HG02870 (cell line): ENCODE results near the gene NMRAL1.

Source experiments
- ATAC-seq: cut with Tn5 transposase; IDR thresholded peaks from one replicate; pipeline ENCODE4 v1.9.1; 2021; ENCODE audit warnings: mild to moderate bottlenecking, moderate library complexity; ENCODE audit not compliant: unreplicated experiment

NMRAL1 gene

DNA sequence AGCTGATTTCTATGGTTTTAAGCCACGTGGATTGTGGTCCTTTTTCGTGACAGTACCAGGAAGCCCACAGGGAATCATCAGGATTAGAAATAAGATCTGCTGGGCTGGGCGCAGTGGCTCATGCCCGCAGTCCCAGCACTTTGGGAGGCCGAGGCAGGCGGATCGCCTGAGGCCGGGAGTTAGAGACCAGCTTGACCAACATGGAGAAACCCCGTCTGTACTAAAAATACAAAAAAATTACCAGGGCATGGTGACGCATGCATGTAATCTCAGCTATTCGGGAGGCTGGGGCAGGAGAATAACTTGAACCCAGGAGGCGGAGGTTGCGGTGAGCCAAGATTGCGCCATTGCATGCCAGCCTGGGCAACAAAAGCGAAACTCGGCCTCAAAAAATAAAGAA lies 6.5 kb downstream of the NMRAL1 start:
- no peak for ATAC-seq

DNA sequence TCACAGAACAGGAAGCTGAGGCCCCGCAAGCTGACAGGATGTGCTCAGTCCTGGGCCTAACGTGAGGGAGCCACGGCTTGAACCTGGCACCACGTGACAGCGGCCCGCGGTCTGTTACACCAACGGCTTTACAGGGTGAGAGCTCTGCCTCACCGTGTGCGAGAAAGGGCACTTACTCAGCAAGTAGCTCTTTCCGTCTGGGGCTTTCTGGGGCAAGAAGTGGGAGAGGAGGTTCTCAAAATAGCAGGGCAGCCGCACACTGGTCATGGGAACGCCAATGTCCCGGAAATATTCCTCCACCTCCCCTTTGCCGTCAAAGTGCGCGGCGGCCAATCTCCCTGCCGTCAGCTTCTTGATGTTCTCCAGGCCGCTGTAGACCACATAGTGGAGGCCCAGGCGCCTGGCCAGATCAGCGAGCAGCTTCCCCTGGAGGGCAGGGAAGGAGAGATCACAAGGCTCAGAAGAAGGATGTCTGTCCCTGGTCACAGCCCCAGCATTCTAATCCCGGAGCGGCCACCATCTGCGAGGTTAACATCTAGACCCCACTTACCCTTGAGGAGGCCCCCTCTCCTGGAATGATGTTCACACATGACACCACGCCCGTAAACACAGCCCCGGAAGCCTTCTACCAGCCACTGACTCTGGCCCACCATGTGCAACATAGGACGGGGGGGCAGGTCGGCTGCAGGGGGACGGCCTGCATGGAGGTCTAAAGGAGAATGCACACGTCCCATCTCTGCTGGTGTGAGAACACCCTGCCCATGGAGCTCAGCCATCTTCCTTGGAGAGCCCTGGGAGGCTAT lies 8.2 kb downstream of the NMRAL1 start:
- ATAC-seq, result no peak

DNA sequence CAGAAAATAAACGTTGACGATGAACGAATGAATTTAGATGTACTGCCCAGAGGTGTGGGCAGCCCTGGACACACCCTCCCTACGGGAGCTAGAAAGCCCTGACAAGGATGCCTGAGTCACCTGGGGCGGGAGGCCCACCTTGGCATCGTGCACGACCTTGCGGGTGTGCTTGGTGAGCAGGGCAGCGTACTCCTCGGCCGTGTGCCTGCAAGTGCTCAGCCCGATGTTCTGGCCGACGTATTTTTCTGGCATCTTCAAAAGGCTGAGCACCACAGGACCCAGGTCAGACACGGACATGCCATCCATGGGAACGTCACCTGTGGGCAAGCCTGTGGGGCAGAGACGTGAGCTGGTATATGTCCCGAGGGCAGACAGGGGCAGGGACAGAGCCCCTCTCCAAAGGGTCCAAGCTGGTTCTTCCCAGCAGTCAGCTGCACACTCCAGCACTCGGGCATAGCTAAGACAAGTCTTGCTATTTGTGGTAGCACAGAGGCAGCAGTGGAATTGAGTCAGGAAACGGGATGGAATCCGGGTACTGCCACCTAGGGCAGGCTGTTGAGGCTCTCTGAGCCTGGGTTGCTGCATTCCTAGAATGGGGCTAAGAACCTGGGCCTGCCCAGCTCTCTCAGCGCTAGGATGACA lies 10.8 kb downstream of the NMRAL1 start:
- no peak for ATAC-seq

DNA sequence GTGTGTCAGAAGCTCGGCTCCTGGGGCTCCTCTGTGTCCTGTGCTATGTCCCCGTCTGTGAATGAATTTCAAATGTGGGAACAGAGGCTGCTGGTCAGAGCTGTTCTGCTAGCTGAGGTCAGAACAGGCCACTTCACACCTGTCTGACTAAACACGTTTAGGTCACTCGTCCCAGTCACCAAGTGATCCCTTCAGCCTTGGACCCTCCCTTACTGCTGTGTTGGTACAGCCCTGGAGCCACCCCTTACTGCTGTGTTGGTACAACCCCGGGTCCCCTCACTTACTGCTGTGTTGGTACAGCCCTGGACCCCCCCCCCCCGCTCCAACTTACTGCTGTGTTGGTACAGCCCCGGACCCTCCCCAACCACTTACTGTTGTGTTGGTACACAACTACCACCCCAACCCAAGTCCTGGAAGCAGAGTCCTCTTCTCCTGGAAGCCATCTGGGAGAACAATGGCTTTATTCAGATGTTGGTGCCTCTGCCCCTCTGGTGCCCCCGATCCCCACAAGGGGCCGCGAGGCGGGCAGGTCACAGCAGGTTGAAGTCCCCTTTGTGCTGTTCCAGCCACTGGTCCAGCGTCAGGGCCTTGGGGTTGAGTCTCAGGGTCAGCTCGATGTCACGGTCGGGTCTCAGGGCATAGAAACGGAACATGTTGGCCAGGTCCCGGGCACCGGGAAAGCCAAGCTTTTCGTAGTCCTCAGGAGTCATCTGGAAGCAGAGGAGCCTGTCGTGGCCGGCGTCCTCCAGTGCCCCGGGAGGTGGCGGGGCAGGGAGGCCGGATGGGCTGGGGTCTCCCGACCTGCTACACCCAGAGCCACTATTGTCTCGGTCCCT lies 13.0 kb downstream of the NMRAL1 start:
- no peak for ATAC-seq

DNA sequence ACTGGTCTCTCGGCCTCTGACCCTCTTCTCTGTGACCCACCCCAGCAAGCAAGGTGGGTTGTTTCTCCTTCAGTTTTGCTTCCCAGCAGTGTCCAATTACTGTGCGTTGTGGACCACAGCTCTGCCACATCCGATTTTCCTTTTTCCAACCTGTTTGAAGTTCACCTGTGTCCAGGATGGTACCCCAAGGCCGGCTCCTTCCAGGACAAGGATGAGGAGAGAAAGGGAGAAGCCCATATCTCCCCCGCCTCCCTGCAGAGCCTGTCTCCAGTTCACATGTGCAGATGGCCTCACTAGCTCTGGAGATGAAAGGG lies 13.5 kb downstream of the NMRAL1 start:
- ATAC-seq, result no peak

DNA sequence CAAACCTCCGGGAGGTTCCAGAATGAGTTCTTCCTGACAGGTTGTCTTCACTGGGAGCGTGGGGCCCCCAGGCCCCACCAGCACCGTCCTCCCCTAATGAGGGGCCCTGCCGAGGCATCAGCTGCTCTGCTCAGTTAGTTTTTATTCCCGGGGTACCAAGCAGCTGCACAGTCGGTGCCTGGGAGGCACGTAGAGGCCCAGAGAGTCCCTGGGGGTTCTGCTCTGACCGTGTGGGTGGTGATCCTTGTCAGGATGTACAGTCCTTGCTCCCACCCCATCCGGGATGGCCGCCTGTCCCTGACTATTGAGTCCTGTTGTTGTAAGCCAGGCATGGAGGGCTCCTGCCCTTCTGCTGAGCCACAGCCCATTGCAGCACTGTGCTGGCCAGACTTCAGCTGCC lies 18.5 kb downstream of the NMRAL1 start:
- ATAC-seq, result no peak

DNA sequence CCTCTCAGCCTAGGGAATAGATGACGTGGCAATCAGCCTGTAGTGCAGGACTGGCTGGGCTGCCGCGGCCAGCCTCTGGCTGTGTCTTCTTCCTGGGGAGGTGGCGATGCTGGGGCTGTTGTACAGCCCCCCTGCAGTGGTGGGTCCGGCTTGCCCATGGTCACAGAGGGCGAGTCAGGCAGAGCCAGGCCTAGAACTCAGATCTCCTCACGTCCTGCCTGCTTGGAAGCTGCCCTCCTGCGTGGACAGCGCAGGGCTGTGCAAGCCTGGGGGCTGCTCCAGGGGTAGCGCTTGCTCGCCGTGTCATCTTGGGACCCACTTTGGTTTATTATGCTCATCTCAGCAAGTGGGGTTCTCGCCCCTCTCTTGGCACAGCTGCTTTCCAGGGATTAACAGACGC lies 19.3 kb downstream of the NMRAL1 start:
- ATAC-seq, result no peak

DNA sequence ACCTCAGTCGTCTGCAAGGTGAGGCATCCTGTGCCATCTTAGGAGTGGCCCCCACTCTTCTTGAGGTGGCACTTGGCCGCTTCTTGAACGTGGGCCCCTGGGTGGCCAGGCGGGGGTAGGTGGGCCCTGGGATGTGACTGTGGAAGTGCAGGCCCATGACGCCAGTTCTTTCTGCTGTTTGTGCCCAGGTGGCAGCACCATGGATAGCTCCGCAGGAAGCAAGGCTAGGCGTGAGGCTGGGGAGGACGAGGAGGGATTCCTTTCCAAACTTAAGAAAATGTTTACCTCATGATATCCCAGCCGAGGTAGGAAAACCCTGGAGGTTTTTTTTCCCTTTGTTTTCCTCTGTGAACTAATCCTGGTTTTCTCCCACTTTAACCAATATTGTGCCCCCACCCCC lies 19.8 kb downstream of the NMRAL1 start:
- no peak for ATAC-seq

DNA sequence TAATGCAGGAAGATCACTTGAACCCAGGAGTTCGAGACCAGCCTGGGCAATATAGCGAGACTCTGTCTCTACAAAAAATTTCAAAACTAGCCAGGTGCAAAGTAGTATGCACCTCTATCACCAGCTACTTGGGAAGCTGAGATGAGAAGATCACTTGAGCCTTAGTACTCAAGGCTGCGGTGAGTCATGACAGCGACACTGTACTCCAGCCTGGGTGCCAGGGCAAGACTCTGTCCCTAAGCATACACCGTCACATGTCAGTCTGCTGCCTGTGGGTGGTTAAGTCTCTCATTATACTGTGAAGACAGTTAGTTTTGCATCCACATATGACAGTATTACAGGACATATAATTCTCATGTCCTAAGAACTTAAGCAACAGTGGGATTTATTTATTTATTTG lies 21.8 kb downstream of the NMRAL1 start:
- no peak for ATAC-seq

DNA sequence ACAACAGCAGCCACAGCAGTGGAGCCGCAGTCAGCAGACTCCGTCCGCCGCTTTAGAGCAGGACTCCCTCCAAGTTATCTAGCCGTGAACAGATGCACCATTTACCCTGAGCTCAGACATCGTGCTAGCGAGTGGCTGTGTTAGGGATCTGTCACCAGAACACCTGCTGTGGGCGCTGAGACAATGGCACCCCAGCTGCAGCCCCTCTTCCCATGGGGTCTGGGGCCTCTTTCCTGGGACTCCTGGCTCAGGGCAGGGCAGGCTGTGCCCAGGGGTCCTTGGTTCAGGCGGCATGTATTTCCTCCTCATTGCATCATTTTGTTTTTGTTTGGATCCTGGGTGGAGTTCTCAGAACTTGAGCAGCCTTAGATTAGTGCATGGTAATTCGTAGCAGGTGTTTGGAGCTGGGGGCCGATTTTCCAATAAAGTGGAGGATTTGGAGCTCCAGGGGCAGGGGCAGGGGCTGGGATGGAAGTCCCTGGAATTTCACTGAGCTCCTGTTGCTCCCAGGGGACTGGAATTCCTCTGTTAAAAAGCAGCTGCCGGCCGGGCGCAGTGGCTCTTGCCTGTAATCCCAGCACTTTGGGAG lies 23.4 kb downstream of the NMRAL1 start:
- no peak for ATAC-seq

DNA sequence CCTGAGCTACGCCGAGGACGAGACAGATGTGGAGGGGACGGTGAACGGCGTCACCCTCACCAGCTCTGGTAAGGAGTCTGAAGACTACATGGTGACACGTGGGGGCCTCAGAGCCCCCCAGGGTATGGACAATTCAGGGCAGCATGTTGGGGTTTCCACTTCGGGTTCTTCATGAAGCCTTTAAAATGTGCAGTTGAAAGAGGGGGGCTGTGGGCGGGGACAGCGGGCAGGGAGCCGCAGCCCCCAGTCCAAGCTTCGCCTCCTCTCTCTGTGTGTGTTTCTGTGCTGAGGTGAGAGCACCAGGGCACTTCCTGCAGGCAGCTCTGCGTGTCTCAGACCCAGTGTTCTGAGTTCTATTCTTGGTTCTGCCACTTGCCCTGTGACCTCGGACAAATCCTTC lies 24.0 kb downstream of the NMRAL1 start:
- no peak for ATAC-seq

DNA sequence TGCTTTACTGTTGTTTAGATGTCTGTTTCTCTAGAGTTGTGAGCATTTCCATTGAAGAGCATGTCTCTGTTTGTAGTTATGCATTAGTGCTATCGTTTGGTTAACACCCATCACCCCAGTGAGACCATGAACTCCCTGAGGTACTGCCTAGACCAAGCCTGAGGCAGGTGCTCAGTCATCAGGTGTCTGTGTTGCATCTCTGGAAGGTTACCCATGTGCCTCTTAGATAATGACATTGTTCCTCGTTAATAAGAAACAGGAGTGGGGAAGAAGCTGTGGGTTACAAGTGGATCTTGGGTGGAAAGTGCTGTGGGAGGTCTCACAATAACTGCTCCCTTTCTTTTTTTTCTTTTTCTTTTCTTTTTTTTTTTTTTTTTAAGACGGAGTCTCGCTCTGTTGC lies 30.4 kb downstream of the NMRAL1 start:
- ATAC-seq, result no peak

DNA sequence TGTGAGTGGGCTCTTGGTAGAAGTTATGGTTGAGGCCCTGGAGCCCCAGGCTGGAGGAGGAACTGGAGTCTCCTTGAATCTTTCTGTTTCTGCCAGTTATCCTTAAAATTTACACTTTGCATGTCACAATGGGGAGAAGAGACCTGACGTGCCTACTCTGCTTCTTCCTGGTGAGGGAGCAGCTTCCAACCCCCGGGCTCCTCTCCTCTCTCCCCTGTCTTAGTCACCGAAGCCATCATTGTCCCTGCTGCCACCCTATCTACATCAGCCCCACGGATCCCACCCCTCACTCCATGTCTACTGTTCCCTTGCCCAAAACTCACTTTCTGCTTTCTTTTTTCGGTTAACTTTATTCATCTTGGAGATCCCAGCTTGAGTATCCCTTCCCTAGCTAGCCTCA lies 31.2 kb downstream of the NMRAL1 start:
- no peak for ATAC-seq

DNA sequence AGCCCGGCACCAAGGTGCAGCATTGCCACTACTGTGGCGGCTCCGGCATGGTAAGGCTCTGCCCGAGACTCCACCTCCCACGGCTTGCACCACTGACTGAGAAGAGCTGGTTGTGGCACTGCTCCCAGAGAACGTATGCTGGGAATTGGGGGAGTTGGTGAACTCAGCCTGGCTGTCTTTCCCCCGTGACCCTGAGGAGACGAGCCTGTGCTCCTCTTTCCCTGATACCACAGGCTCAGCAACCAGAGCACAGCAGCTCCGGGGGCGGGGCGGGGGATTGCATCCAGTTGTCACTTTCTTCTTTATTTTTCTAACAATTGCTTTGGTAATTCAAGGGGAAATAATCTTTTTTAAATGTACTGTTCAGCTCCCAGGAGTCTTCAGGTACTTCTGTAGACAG lies 32.1 kb downstream of the NMRAL1 start:
- ATAC-seq, result no peak

DNA sequence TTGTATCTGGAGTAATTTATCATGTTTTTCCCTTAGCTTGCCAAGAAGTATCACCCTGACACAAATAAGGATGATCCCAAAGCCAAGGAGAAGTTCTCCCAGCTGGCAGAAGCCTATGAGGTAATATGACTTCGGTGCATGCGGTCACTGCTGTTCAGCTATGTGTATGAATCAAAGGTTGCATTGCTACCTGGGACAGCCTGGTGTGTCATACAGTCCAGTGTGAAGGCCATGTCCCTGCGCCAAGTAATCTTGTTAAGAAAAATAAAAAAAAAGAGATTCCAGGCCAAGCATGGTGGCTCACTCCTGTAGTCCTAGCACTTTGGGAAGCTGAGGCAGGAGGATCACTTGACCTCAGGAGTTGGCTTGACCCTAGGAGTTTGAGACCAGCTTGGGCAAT lies 37.1 kb downstream of the NMRAL1 start:
- no peak for ATAC-seq

DNA sequence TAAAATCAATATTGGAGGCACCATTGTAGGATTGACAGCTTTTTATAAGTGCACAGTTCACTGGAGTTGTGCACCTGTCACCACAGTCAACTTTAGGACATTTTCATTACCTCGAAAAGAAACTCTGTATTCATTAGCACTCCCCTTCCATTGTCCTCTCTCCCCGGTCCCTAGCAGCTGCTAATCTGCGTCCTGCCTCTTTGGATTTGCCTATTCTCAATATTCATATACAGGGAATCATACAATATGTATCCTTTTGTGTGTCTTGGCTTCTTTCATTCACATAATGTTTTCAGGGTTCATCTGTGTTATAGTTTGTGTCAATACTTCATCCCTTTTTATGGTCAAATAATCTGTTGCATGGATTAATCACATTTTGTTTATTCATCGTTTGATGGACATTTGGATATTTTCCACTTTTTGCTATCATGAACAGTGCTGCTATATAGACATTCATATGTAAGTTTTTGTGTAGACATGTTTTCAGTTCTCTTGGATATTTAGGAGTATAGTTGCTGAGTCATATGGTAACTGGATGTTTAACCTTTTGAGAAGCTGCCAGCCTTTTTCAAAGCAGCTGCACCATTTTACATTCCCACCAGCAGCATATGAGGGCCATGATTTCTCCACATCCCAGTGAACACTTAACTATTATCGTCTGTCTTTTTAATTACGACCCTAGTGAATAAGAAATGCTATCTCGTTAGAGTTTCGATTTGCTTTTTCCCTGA lies 38.9 kb downstream of the NMRAL1 start:
- ATAC-seq, result no peak

DNA sequence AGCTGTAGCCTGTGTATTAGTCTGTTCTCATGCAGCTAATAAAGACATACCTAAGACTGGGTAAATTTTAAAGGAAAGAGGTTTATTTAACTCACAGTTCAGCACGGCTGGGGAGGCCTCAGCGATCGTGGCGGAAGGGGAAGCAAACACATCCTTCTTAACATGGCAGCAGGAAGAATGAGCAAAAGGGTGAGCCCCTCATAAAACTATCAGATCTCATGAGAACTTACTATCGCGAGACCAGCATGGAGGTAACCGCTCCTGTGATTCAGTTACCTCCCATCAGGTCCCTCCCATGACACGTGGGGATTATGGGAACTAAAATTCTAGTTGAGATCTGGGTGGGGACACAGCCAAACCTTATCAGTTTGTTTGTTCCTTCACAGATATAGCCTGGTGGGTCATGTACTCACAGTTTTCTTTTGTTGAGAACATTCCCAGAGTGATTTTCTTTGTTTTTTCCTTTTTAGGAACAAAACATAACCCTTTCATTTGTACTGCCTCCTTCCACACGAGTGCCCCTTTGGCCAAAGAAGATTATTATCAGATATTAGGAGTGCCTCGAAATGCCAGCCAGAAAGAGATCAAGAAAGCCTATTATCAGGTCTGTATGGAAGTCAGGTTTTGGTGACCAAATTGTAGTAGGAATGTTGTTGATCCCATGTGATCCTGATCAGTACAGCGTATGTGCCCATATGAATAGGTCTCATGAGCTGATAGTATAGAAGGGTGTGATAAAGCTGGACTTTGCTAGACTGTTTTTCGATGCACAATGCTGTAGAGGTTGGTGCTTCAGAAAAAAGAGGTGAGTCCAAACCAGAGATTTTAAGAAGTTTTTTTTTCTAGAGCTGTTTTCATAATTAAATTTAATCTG lies 40.3 kb downstream of the NMRAL1 start:
- no peak for ATAC-seq

DNA sequence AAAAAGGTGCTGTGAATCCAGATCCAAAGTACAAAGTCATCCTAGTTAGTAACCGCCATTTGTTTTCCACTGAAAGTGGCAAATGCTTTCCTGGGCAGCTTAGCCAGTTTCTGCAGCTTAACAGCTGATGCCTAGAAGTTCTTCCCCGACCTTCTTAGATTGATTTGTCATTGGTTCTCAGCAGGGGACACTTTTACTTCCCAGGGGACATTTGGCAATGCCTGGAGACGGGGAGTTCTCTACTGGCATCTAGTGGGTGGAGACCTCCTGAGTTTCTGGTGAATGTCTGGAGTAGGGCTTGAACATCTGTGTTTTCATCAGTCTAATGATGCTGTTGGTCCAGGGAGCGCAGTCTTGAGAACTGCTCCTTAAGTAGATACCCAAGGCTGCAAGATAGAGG lies 41.2 kb downstream of the NMRAL1 start:
- ATAC-seq, result no peak

DNA sequence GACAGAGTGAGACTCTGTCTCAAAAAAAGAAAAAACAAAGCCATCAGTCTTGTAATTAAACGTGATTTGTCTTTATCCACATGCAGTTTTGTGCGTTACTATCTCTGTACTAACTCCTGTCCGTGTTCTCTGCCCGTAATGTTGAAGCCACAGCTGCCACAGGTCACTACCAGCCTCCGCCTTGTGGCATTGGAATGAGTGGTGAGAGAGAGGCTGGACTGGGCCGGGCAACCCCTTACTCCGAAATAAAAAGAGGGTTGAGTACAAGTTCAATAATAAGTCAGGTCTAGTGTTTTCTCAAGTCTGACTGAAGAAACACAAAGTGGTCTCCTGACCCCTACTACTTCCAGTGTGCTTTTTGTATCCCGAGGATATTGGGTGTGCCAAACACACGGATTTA lies 43.4 kb downstream of the NMRAL1 start:
- no peak for ATAC-seq

DNA sequence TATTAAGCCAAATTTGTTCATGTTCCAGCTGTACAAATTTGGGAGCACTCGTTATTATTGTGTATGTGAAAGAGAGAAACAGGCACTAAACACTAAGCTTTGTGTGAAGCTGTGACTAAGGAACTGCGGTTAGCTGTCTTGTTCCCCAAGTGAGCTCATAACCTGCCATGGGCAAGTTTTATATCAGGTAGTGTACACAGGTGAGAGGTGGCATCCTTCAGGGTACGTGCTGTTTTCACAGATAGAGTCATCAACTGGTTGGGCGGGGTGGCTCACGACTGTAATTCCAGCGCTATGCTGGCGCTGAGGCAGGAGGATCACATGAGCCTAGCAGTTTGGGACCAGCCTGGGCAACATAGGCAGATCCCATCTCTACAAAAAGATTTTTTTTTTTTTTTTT lies 45.9 kb downstream of the NMRAL1 start:
- no peak for ATAC-seq
